G401 (cell line): ENCODE measurements around the gene ATG9A. TPM values are rescaled to one million over a fixed set of nuclear protein-coding genes. Genes with fewer than 3 reads are reported as not detected.

ENCODE experiments used
- DNase-seq: peaks from one replicate; pipeline ENCODE4 v3.0.0-alpha.2; 2015; ENCODE audit warnings: low spot score
- in situ Hi-C: cut with HindIII; loops from 2 replicates; pipeline ENCODE4 v1.10.0; 2016; ENCODE audit warnings: low sequenced_read_pairs, mixed read lengths
- total RNA-seq: library from RNA; depleted of rRNA; stranded (reverse); fragments of >200 nt; shearing (Covaris generic); gene quantifications from 2 replicates; pipeline ENCODE4 v1.2.3, GENCODE V29; 2014

The ATG9A gene
- total RNA-seq, 1 experiment from 2014 or later = 24.6 TPM

DNA sequence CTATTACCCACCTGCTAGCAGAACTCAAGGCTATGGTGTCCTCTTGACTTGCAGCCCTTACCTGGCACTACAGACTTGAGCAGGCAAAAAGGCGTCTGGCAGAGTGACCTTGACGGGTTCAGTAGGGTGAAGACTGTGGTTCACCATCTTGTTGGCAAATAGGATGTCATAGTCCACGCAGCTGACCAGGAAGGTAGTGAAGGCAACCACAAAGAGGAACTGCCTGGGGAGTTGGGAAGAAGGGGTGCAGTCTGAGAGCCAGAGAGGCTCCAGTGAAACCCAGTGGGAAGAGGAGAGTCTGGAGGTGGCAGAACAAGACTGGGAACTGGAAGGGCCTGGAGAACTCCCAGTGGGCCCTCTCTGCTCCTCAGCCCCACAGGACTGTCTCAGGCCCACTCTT lies 4.1 kb downstream of the ATG9A start:
- DNase-seq = no peak
- in situ Hi-C loops = no loop called here

DNA sequence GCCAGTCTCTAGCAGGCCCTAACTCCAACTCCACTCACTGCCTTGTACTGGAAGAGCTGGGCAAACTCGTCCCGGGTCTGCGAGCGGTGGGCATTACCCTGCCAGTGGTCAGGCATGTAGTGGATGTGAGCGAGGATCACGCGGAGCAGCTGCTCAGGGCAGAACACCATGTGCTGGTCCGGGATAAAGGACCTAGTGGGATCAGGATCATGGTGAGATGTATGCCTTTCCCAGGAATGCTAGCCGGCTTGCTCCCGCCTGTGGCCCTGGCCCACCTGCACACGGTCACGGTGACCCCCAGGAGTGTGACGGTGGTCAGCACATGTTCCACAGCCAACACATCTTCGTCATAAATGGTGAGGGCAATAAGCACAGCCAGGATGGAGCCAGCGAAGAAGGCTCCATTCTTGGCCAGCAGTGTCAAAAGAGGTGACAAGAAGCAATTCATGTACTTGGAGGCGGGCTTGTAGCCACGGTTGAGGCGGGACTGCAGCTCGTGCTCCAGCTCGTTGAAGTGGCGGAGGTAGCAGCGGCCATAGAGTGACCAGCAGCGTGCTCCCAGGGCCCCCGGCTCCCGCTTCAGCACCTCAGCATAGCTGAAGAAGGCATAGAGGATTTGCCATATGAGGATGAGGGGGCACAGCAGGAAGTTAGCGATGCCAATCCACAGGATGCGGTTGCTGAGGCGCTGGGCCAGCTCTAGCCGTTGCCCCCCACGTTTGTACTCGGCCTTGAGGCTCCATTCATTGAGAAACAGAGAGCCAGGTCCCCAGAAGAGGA lies 5.4 kb downstream of the ATG9A start:
- in situ Hi-C loops = no loop called here
- DNase-seq = no peak

DNA sequence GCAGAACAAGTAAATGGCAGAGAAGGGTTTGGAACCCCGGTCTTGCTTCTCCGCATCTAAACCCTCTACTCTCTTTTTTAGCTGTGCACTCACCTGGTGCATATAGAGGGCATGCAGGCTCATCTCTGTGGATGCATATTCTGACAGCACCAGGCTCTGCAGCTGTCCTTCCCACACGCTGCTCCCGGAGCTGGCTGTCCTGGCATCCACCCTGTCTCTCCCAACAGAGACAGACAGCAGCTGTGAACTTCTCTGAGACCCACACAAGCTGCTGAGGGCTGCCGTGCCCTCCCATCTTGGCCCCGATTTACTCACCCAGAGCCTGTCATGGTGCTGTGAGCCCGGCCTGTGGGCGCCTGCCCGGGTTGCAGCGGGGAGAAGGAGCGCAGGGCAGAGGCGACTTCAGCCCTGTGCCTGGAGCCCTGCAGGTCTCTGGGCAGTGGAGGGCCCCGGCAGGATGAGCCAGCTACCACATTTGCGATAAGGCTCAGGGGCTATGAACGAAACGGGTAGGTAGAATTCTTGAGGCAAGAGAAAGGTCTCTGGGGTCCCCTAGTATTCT lies 7.4 kb downstream of the ATG9A start:
- DNase-seq = no peak
- in situ Hi-C loops = no loop called here

DNA sequence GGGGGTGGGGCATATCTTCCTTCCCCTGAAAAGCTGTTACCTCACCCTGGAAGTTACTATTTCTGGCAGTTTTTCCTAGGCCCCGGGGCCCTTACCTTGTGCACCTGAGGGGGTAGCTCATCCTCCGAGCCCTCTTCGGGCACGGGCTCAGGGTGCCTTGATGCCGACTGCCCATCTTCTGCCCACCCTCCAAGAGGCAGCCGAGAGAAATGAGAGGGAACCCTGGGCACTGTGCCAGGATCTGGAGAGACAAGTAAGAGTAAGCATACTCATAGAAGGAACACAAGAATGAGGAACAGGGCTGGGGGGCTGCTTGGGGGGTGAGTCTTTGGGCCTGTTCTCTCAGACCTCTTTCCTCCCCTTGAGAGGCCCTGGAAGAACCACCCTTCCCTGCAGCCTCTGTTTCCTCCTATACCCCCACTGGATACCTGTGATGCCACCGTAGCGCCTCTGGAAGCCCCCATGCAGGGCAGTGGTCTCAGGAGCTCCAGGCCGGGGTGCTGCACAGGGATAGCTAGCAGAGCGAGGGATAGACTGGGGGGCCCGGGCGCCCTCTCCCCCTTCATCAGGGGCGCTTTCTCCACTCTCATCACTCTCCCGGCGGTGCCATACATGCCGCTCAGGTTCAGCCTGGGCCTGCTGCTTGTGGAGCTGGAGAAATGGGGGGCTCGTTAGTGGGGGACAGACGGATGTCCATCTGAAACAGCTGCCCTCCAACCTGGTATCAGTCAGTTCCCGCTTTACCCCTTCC lies 8.6 kb downstream of the ATG9A start:
- in situ Hi-C loops = no loop called here
- DNase-seq = no peak

DNA sequence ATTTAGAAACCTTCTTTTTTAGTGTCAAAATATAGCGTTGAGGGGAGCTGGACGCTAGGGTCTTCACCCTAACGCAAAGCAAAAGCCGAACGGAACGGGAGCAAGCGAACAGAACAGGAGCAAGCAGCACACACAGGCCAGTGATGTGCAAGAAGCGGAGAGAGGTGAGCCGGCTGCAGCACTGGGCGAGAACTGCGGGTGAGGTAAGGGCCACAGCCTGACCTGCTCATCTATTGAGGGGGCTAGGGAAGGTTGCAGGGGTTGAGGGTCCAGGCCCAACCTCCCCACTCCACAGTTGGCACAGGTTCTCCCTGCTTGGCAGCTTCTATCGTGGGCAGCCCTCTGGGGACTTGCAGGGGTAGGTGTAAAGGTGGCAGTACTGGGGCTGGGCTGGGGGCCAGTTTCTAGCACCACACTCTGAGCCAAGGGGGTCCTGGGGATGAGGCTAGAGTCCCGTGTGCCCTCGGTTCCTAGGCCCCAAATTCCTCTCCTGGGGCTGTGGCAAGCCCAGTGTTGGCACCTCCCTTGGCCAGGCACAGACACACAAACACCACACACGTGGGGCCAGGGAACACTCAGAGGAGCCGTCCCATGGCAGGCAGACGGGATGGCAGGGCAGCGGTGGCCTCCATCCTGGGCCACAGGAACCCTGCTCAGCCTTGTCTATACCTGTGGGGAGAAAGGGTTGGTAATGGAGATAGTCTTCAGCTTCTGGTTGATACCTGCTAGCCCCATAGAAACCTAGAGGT lies 9.5 kb downstream of the ATG9A start:
- in situ Hi-C loops = no loop called here
- DNase-seq = no peak

DNA sequence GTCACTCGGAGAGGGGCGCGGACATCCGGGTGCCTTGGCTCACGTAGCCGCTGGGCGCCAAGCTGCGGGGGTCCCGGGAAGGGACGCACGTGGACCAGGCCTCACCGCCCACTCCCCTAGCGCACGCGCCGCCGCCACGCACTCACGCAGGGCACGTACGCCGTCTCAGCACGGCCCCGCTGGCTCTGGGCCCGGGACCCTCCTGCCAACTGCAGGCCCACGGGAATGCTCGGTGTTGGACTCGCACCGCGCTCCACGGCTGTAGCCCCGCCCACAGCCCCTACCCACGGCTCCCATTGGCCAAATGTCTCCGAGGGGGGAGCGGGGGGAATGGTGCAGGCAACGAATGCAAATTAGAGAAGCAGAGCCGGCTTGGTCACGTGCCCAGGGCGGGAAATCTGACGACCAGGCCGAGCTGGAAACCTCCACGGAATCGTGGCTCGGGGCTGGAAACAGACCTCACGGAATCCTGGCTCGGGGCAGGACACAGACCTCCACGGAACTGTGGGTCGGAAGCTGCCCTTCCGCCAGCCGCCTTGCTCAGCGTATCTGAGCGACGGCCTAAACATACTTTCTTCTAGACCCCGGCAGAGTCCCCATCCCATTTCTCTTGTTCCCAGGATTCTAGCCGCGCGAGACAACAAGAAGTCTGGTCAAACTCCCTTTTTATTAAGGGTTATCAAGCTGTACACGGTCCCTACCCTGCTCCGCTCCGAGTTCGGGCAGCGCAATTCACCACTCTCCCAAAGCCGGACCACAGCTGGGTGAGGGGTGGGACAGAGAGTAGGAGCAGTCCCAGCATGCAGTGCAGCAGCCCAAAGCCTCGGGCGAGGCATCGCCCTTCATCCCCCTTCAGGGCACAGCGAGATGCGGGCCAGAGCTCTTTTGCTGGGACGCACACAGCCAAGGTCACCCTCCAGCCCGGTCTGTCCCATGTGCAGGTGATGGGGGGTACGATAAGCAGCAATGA lies 10.4 kb downstream of the ATG9A start, which contains the start of gene ABCB6:
Gene ABCB6, minus strand, starts transcription at position 227 of the 970 bp plus-strand sequence. CDS start 285 bp downstream, outside the sequence.
- DNase-seq = peak; percentile 93
- in situ Hi-C loops = no loop called here

DNA sequence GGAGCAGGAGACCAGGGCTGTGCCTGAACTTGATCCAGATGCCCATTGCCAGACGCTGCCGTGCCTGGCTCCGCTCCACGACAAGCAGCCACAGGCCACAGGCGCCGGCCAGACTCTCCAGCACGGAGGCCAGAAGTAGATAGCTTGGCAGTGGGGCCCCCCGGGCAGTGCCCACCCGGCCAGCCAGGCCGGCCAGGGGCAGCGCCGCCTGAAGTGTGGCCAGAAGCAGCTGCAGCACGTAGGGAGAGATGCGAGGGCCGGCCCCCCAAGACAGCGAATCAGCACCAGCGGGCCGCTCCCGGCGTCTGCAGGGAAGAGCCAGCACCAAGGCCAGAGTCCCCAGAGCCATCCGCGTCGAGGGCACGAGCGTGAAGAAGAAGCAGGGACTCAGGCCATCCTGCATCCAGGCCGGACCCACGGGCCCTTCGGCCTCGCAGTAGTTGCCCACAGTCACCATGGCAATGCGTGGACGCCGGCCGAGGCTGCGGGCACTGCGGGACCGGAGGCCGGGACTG lies 11.2 kb downstream of the ATG9A start:
- DNase-seq = no peak
- in situ Hi-C loops = no loop called here

DNA sequence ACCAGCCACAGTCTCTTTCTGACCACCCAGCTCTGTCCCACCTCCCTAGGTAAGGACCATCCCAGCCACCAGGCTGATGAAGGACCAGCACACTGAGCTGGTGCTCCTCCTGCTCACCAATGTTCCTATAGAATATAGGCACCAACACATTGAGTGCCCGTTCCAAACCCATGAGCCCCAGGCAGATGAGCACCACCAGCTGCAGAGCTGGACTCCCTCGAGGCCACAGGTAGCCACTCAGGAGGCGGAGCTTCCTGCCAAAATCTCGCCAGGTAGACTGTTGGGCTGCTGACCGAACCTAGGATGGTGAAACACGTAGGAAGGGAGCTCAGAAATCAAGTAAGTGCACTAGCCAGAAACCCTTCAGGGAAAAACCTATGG lies 12.9 kb downstream of the ATG9A start:
- DNase-seq = no peak
- in situ Hi-C loops = no loop called here

DNA sequence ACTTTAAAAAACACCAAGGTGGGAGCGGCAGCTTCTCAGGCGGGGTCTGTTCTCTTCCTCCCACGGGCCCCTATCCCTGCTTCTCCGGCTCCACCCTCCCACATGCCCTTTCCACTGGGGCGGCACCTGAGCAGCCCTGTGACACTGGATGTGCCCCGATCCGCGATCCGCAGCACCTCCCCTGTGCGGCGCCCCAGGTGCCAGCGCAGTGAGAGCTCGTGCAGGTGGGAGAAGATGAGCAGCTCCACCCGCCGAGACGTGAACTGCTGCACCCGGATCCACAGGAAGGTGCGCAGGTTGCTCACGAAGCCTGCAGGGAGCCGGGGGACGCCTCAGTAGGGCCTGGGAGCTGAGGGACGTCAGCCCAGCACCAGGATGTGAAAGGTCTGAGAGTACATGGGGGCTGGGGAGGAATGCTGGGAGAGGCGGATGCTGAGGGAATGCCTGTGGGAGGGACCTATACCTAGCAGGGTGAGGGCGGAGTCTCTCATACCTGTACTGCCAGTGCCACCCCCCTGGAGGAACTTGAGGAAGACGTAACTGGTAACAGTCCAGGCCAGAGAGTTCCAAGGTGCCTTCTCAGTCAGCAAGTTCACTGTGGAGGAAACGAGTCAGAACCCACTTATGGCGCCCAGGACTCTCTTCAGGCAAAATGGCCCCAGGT lies 13.4 kb downstream of the ATG9A start:
- DNase-seq = no peak
- in situ Hi-C loops = no loop called here

DNA sequence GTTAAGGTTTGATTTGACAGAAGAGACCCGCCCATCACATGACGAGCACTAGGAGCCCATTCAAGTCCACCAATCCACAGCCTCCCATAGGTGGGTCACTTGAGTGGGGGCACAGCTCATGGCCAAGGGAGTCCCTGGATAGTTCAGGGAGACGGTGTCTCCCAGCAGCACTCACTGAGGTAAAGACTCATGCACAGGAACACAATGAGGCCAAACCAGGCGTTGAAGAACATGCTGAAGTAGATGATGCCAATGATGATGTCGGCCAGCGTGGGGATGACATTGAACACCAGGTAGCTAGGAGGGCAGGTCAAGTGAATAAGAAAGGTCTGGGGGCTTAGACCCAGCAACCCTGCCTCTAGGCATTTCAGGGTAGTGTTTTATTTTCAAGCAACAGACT lies 14.7 kb downstream of the ATG9A start:
- in situ Hi-C loops = no loop called here
- DNase-seq = no peak

DNA sequence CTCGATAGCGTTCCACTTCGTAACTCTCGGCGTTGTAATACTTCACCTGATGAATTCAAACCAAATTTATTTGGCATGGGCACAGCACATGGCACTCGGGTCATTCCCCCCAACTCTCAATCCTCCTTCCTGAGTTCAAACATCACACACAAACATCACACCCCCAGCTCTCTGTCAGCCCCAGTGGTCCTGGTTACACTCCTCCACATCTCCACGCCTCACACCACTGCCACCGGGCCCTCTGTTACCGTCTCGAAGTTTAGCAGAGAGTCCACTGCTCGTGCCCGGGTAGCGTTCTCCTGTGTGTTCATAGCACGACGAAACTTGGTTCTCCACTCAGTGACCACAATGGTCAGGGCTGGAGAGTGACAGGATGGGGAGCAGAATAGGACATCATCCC lies 15.3 kb downstream of the ATG9A start:
- in situ Hi-C loops = no loop called here
- DNase-seq = no peak

DNA sequence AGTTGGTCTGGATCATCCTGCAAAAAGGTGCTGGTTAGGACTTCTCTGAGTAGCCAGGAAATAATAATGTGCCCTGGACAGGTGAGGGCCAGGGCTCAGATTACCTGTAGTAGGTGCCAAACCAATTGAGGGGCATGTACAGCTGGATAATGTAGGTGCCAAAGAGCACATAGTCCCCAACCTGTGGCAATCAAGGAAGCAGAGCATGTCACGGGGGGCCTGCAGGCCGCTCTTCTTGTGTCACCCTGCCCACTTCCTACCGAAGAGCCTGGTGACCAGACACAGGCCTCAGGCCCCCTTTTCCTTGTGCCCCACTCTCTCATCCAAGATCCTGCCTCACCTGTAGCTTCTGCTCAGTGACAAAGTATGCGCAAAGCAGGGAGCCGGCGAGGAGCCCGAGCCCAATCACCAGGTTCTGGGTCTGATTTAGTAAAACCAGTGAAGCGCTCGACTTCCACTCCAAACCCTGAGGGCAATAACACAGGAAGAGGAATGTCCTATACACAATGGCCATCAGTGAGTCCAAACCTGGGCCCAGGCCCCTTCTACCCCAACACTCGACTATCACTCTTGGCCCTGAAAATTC lies 15.9 kb downstream of the ATG9A start:
- no peak for DNase-seq
- in situ Hi-C loops = no loop called here

DNA sequence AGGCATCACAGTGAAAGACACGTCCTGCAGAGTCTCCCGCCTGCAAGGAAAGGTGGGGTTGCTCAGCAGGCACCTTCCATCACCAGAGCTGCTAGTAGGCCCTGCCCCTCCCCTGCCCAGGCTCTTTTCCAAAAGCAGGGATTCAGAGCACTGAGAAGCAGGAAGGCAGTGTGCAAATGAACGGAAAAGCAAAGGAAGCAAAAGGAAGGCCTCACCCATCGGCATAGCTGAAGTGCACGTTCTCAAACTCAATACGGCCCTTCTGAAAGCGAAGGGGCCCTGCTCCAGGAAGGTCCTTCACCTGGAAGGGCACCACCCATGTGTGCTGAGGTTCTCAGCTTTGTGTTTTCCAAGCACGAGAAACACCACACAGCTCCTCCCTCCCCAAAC lies 16.4 kb downstream of the ATG9A start:
- no peak for DNase-seq
- in situ Hi-C loops = no loop called here

DNA sequence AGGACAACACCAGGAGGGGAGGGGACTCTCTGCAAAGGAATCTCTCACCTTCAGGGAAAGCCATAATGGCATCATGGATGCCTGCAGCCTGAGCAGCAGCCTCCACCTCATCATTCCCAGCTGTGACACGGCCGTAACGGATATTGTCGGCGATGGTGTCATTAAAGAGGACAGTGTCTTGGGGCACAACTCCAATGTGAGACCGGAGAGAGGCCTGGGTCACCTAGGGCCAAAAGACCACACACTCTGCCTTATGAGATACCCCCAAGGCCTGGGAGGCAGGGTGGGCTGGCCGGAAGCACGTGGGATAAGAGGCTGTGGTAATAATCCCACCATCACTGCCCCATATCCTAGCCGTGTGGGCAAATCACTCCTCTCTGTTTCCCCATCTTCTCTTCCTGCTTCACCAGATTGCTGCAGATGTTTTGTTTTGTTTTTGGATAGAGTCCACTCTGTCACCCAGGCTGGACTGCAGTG lies 18.5 kb downstream of the ATG9A start:
- in situ Hi-C loops = no loop called here
- no peak for DNase-seq

DNA sequence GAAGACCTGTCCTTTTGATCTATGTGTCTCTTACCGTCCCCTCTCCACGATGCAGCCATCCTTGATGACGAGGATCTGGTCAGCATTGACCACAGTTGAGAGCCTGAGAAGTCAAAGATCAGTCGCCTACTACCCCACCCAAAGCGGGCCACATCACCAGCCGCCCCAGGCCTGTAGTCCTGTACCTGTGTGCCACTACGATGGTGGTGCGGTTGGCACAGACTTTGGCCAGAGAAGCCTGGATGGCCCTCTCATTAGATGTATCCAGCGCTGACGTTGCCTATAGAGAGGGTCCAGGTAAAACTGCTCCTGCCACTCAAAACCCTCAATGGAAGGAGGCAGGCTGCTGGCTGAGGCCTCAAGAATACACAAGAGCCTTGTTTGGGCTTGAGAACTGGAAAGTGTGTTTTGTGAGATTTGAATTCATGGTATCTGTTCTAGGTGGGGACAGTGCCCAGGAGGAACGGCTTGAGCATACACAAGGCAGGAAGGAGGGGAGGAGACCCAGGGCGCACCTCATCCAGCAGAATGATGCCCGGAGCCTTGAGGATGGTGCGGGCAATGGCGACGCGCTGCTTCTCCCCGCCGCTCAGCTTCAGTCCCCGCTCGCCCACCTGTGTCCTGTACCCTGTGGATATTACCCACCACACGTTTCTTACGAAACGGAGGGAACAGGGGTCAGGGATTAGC lies 19.1 kb downstream of the ATG9A start:
- in situ Hi-C loops = no loop called here
- DNase-seq = no peak

DNA sequence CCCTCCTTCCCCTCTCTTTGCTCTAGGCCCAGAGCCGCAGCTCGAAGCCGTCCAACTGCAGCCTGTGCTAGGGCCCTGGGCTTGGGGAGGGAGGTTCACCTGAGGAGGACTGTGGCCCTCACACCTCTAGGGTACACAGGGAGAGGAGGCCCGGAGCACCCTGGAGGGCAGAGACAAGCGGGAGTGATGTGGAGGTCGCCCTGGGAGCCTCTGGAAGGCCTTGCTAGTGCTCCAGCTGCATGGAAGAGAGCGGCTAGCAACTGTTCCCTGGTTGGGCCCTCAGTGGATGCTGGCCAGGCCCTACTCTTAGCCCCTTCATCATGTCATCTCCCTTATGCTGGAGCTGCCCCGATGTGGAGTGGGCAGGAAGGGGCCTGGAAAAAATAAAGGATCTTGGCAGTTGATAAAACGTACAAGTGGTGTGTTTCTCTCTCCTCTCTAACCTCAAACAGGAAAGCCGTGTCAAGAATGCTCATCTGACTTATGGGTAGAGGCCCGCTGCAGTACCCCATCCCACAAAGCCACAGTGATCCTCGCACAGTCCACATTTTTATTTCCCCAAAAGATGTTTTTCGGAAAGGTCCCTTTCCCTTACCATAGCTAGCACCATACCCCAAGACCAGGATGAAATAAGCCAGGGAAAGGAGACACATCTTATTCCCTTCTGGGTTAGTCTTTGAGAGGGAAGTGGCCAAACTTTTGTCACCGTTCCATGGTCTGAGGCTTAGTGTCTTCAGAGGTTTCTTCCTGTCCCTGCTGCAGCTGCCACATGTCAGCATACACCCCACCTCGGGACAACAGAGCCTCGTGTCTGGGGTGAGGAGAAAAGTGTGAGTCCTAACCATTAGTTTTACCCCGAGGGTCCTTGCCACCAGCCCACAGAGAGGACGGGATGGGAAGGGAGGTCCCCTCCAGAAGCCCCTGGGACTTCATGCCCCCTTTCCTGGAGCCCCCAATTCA lies 19.9 kb downstream of the ATG9A start:
- in situ Hi-C loops = no loop called here
- DNase-seq = no peak
